ENCODE results near the gene ZNF2. TPM values are rescaled to one million over a fixed set of nuclear protein-coding genes. Genes with fewer than 3 reads are reported as not detected.
A peak's percentile ranks its signal among the peaks of the same experiment; 100 is the strongest.

Gene ZNF2
- total and polyA plus RNA-seq, 2 of the 13 experiments (the other 11 are each of a cell fraction or from before 2014, with no cell fraction given), result 4.3 to 6.1 TPM

DNA sequence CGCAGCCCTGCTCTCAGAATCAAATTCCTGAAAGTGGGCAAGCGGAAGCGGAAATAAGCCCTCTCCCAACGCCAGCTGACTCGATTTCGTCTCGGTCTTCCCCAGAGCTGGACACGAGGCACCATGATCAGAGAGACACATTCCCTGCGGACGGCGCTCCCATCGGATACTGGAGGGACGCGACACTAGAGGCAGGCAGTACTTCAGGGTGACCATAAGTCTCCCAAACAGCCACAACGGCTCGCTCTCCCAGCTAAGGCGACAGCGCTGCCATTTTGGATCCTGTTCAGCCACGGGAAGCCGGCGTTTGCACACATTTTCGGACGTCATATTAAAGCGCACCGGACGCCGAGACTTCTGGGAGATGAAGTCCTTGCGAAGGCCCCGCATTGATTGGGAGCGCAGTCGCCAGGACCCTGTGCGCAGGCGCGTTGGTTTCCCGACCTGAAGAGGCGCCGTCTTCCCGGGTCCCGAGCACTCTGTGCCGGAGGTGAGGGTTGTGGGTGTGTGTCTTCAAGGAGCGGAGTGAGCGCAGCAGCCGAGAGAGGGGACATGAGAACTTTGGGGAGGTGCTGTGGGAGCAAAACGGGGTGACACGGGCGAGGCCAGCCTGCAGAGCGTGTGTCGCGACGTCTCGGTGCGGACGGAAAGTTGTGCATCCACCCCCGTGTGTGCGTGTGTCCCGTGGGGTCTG lies at the start of gene ZNF2 (continued):
- TF ChIP-seq TAF1 (CRISPR knock-in tag; IDR thresholded peaks at IDR 0.05) (peak; percentile 99), KLF12 (CRISPR knock-in tag; IDR thresholded peaks at IDR 0.05; ENCODE audit: borderline replicate concordance) (no peak), NKX3-1 (CRISPR knock-in tag; IDR thresholded peaks at IDR 0.05) (no peak; the same call in 1 of the 2 replicates), WIZ (CRISPR knock-in tag; IDR thresholded peaks at IDR 0.05) (peak; percentile 96), ZNF136 (CRISPR knock-in tag; IDR thresholded peaks at IDR 0.05; ENCODE audit: low read depth) (no peak), ZNF607 (CRISPR knock-in tag; IDR thresholded peaks at IDR 0.05; ENCODE audit: borderline replicate concordance) (peak; percentile 94), ZNF549 (CRISPR knock-in tag; IDR thresholded peaks at IDR 0.05) (no peak), TBX2 (CRISPR knock-in tag; IDR thresholded peaks at IDR 0.05; ENCODE audit: borderline replicate concordance) (peak; percentile 84; the same call in 1 of the 2 replicates), GTF2F1 (IDR thresholded peaks at IDR 0.05; ENCODE audit: low read length) (no peak), RFX5 (IDR thresholded peaks at IDR 0.05; ENCODE audit: low read depth, low read length) (no peak), CCAR2 (optimal IDR thresholded peaks at IDR 0.05; ENCODE audit: low read depth, low read length) (no peak), ZNF878 (CRISPR knock-in tag; IDR thresholded peaks at IDR 0.05) (no peak; the same call in 1 of the 2 replicates), ZNF850 (CRISPR knock-in tag; conservative IDR thresholded peaks at IDR 0.05) (no peak), CEBPB (IDR thresholded peaks at IDR 0.05; ENCODE audit: borderline replicate concordance, low read depth, low read length) (peak; percentile 45; the same call in 1 of the 2 replicates), KLF9 (CRISPR knock-in tag; IDR thresholded peaks at IDR 0.05; ENCODE audit: low read depth) (peak; percentile 42; the same call in 1 of the 2 replicates), RBFOX2 (IDR thresholded peaks at IDR 0.05; ENCODE audit: low read depth, low read length) (peak; percentile 88), SOX6 (IDR thresholded peaks at IDR 0.05) (no peak), SOX6 (CRISPR knock-in tag; IDR thresholded peaks at IDR 0.05) (peak; percentile 57)
- TF ChIP-seq, protein P1, sequence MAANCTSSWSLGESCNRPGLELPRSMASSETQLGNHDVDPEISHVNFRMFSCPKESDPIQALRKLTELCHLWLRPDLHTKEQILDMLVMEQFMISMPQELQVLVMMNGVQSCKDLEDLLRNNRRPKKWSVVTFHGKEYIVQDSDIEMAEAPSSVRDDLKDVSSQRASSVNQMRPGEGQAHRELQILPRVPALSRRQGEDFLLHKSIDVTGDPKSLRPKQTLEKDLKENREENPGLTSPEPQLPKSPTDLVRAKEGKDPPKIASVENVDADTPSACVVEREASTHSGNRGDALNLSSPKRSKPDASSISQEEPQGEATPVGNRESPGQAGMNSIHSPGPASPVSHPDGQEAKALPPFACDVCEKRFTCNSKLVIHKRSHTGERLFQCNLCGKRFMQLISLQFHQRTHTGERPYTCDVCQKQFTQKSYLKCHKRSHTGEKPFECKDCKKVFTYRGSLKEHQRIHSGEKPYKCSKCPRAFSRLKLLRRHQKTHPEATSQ (CRISPR knock-in tag; IDR thresholded peaks at IDR 0.05; ENCODE audit: borderline replicate concordance), result peak; percentile 65; the same call in 1 of the 2 replicates
- TF ChIP-seq, protein P2, sequence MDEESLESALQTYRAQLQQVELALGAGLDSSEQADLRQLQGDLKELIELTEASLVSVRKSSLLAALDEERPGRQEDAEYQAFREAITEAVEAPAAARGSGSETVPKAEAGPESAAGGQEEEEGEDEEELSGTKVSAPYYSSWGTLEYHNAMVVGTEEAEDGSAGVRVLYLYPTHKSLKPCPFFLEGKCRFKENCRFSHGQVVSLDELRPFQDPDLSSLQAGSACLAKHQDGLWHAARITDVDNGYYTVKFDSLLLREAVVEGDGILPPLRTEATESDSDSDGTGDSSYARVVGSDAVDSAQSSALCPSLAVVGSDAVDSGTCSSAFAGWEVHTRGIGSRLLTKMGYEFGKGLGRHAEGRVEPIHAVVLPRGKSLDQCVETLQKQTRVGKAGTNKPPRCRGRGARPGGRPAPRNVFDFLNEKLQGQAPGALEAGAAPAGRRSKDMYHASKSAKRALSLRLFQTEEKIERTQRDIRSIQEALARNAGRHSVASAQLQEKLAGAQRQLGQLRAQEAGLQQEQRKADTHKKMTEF (CRISPR knock-in tag; IDR thresholded peaks at IDR 0.05), result peak; percentile 91; the same call in 1 of the 2 replicates
- TF ChIP-seq, protein P3, sequence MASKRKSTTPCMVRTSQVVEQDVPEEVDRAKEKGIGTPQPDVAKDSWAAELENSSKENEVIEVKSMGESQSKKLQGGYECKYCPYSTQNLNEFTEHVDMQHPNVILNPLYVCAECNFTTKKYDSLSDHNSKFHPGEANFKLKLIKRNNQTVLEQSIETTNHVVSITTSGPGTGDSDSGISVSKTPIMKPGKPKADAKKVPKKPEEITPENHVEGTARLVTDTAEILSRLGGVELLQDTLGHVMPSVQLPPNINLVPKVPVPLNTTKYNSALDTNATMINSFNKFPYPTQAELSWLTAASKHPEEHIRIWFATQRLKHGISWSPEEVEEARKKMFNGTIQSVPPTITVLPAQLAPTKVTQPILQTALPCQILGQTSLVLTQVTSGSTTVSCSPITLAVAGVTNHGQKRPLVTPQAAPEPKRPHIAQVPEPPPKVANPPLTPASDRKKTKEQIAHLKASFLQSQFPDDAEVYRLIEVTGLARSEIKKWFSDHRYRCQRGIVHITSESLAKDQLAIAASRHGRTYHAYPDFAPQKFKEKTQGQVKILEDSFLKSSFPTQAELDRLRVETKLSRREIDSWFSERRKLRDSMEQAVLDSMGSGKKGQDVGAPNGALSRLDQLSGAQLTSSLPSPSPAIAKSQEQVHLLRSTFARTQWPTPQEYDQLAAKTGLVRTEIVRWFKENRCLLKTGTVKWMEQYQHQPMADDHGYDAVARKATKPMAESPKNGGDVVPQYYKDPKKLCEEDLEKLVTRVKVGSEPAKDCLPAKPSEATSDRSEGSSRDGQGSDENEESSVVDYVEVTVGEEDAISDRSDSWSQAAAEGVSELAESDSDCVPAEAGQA (IDR thresholded peaks at IDR 0.05; ENCODE audit: low read depth), result peak; percentile 98
- TF ChIP-seq, protein P3 (CRISPR knock-in tag; IDR thresholded peaks at IDR 0.05; ENCODE audit: borderline replicate concordance), result no peak
- TF ChIP-seq, protein P4, sequence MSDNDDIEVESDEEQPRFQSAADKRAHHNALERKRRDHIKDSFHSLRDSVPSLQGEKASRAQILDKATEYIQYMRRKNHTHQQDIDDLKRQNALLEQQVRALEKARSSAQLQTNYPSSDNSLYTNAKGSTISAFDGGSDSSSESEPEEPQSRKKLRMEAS (IDR thresholded peaks at IDR 0.05), result peak; percentile 94

Data from HepG2 (cell line).